ENCODE results near the gene RPP25L.

Gene RPP25L

DNA sequence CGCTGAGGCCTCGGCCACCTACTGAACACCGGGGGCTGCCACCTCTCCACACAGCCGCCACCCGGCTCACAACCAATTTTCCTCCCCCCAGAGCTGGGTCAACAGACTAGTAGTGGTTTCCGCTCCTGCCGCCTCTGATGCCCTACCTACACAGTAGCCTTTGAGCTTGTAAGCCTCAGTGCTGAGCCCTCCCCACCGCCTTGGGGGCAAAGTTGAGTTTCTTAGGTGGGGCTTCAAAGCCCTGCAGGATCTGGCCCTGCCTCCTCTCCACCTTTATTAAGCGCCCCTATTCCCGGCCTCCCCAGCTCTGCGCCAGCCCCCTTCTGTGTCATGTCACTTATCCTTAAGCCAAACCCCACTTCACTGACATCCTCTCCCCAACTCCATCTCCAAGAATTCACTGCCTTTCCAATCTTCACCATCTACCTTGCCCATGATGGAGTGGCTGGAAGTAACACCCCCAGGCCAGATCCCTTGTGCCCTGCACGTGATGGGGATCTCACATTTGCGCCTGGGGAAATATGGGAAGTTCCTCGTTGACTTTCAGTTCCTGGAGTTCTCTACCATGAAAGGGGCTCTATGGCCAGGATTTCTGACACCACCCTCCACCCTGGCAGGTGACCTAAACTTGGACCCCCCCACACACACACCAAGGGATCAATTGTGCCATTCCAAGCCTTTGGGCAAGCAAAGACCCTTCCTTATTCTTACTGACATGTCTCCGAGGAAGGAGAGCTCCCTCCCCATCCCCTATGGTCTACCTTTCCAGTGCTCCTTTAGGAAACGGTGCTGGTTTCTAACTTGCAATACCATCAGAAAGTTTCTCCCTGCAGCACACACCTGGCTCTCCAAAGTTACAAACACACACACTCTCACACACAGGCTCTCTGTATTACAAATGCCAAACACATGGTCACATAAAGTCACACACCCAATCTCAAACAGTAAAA, 19.7 kb downstream of the RPP25L start:
- Histone ChIP-seq H3K4me2 (ENCODE audit: low read depth, low read length) (peak overlapping the region; percentile 90; the same call in 1 of the 2 replicates), H3K9me2 (replicated peaks; ENCODE audit: insufficient read depth, low read length) (no peaks in the 10 kb centered on the region), H4K20me1 (ENCODE audit: insufficient read depth, low read length) (no peaks in the 10 kb centered on the region), H3K36me3 (replicated peaks; ENCODE audit: insufficient read depth, low read length) (no peaks in the 10 kb centered on the region), H3F3A (ENCODE audit: insufficient read depth, low read length) (no peaks in the 10 kb centered on the region), H3K27me3 (replicated peaks; ENCODE audit: insufficient read depth, low read length) (peaks cover 62% of the 10 kb centered on the region), H3K4me1 (ENCODE audit: low read length) (0 out of 2 replicates have a peak, but pooled peaks cover 3% of the 10 kb centered on the region), H3K9ac (ENCODE audit: low read length) (no peak overlapping the region), H2AFZ (ENCODE audit: low read length) (no peak overlapping the region), H3K9me3 (replicated peaks; ENCODE audit: insufficient read depth, low read length) (no peaks in the 10 kb centered on the region), H3K4me3 (ENCODE audit: low read length) (no peak overlapping the region), H3K79me2 (ENCODE audit: low read length) (no peaks in the 10 kb centered on the region), H3K27ac (ENCODE audit: low read length) (no peak overlapping the region)
- TF ChIP-seq, protein P1, sequence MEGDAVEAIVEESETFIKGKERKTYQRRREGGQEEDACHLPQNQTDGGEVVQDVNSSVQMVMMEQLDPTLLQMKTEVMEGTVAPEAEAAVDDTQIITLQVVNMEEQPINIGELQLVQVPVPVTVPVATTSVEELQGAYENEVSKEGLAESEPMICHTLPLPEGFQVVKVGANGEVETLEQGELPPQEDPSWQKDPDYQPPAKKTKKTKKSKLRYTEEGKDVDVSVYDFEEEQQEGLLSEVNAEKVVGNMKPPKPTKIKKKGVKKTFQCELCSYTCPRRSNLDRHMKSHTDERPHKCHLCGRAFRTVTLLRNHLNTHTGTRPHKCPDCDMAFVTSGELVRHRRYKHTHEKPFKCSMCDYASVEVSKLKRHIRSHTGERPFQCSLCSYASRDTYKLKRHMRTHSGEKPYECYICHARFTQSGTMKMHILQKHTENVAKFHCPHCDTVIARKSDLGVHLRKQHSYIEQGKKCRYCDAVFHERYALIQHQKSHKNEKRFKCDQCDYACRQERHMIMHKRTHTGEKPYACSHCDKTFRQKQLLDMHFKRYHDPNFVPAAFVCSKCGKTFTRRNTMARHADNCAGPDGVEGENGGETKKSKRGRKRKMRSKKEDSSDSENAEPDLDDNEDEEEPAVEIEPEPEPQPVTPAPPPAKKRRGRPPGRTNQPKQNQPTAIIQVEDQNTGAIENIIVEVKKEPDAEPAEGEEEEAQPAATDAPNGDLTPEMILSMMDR (IDR thresholded peaks at IDR 0.05; ENCODE audit: low read length) = no peak
- TF ChIP-seq EZH2phosphoT487 (IDR thresholded peaks at IDR 0.05; ENCODE audit: low read length) = no peak
- no peak for TF ChIP-seq EZH2 (optimal IDR thresholded peaks at IDR 0.05; ENCODE audit: low read depth, low read length)
- DNase-seq = no peak

DNA sequence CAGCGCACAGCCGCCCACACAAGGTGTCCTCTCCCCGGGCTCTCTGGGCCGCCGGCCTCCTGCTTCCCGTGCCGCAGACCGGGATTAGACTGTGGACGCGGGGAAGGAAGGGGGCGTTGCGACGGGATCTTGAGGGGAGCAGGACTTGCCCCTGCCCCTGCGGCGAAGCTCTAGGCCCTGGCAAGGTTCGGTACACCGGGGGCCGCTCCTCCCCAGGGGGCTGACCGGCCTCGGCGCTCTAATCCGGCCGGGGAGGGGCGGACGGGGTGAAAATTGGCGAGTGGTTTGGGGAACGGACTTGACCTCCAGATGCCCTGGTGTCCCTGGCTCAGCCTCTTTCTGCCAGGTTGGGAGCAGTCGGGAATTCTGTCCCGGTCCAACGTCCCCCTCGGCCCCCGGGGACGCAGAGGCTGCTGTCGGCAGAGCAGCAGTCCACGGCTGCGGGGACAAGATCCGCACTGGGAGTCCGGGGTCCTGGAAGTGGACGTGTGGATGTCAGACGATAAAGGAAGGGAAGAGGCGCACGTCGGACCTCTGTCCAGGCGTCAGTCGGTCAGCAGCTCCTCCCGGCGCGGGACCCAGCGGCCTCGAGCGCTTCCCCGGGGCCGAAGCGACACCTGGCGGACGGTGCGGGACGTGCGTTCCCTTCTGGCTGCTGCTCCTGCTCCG, 20.5 kb downstream of the RPP25L start:
- no peak for TF ChIP-seq EZH2phosphoT487 (IDR thresholded peaks at IDR 0.05; ENCODE audit: low read length)
- TF ChIP-seq, protein P1 (IDR thresholded peaks at IDR 0.05; ENCODE audit: low read length) = peak; percentile 85
- Histone ChIP-seq H3K9me3 (replicated peaks; ENCODE audit: insufficient read depth, low read length) (no peaks in the 10 kb centered on the region), H3K9me2 (replicated peaks; ENCODE audit: insufficient read depth, low read length) (no peaks in the 10 kb centered on the region), H3K27me3 (replicated peaks; ENCODE audit: insufficient read depth, low read length) (peaks cover 70% of the 10 kb centered on the region), H3K36me3 (replicated peaks; ENCODE audit: insufficient read depth, low read length) (no peaks in the 10 kb centered on the region), H3K4me2 (ENCODE audit: low read depth, low read length) (peak overlapping the region; percentile 90), H2AFZ (ENCODE audit: low read length) (peak overlapping the region; percentile 46), H3K27ac (ENCODE audit: low read length) (no peak overlapping the region), H4K20me1 (ENCODE audit: insufficient read depth, low read length) (no peaks in the 10 kb centered on the region), H3K79me2 (ENCODE audit: low read length) (no peaks in the 10 kb centered on the region), H3K4me1 (ENCODE audit: low read length) (0 out of 2 replicates have a peak, but pooled peaks cover 3% of the 10 kb centered on the region), H3K4me3 (ENCODE audit: low read length) (peak overlapping the region; percentile 65), H3F3A (ENCODE audit: insufficient read depth, low read length) (no peaks in the 10 kb centered on the region), H3K9ac (ENCODE audit: low read length) (no peak overlapping the region)
- DNase-seq = peak; percentile 74

DNA sequence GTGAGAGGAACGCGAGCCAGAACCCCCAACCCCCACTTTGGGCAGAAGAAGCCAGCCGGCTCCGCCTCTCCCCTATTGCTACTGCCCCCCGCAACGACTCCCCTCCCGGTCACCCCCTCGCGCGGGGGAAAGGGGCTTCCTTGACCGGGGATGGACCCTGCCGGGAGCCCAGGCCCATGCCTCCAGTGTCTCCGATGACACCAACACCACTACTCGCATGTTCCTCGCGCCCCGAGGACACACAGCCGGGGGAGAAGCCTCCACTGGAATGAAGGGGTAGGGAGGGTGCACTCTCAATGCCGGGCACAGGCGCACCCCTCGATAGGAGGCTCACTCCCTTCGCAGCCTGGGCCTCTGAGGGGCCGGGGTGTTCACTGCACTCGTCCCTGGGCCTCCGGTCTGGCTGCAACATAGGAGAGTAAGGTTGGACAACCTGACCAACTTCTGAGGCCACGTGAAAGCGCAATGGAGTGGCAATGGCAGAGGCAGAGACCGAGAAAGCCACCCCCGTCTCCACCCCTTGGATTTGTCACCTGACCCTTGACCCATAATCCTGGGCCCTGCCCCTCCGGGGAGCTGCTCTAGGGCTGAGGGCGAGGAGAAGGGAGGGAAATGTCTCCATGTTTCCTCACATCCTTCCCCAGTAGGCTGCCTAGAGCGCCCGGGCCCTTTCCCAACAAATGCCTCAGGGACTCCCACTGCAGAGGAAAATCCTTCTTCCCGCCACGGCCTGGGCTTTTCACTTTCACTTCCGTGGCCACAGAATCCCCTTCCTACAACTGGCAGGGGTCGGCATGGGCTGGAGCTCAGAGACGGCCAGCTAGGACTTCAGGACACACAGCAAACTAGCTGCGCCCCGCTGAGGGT, 21.3 kb downstream of the RPP25L start:
- Histone ChIP-seq H3K27me3 (replicated peaks; ENCODE audit: insufficient read depth, low read length) (peaks cover 78% of the 10 kb centered on the region), H2AFZ (ENCODE audit: low read length) (peak overlapping the region; percentile 46), H3K9me3 (replicated peaks; ENCODE audit: insufficient read depth, low read length) (no peaks in the 10 kb centered on the region)

More for the DNA sequence above, 21.3 kb downstream of the RPP25L start:
- Histone ChIP-seq H4K20me1 (ENCODE audit: insufficient read depth, low read length) (no peaks in the 10 kb centered on the region), H3K4me3 (ENCODE audit: low read length) (peak overlapping the region; percentile 65), H3K36me3 (replicated peaks; ENCODE audit: insufficient read depth, low read length) (no peaks in the 10 kb centered on the region), H3K4me2 (ENCODE audit: low read depth, low read length) (peak overlapping the region; percentile 90), H3K79me2 (ENCODE audit: low read length) (no peaks in the 10 kb centered on the region), H3K27ac (ENCODE audit: low read length) (no peak overlapping the region), H3K9me2 (replicated peaks; ENCODE audit: insufficient read depth, low read length) (no peaks in the 10 kb centered on the region), H3K9ac (ENCODE audit: low read length) (no peak overlapping the region), H3F3A (ENCODE audit: insufficient read depth, low read length) (no peaks in the 10 kb centered on the region), H3K4me1 (ENCODE audit: low read length) (0 out of 2 replicates have a peak, but pooled peaks cover 3% of the 10 kb centered on the region)
- no peak for TF ChIP-seq EZH2phosphoT487 (IDR thresholded peaks at IDR 0.05; ENCODE audit: low read length)
- no peak for TF ChIP-seq EZH2 (optimal IDR thresholded peaks at IDR 0.05; ENCODE audit: low read depth, low read length)
- TF ChIP-seq, protein P1 (IDR thresholded peaks at IDR 0.05; ENCODE audit: low read length) = no peak
- no peak for DNase-seq

All from MM.1S (cell line).